ENCODE results near the gene ZNF662.

GRCh38 chr3:42868841-42869240 is 37.1 kb upstream of the ZNF662 start:
- no peak for TF ChIP-seq CTCF (conservative IDR thresholded peaks at IDR 0.05)
- no peak for TF ChIP-seq ZFX (IDR thresholded peaks at IDR 0.05)
